ENCODE data around the gene OR8G1.

- TF ChIP-seq CTCF (IDR thresholded peaks at IDR 0.05; ENCODE audit: low read depth, low read length, poor library complexity, severe bottlenecking) (no peak), EZH2phosphoT487 (IDR thresholded peaks at IDR 0.05; ENCODE audit: borderline replicate concordance, low read length) (no peak)
These were observed 47.5 kb upstream of the OR8G1 start for GRCh38 chr11:124193221-124194010.

Measured in DOHH2 (cell line).